Right atrium auricular region (tissue), 2 donors: ENCODE results near the gene NAB2. TPM values are rescaled to one million over a fixed set of nuclear protein-coding genes. Genes with fewer than 3 reads are reported as not detected.

Source experiments
- DNase-seq: peaks from one replicate; pipeline ENCODE4 v3.0.0-alpha.2; 2019; ENCODE audit warnings: low spot score
- H3K27ac ChIP-seq, 2 donors: fragments of 200-600 bp; sonication (generic); 1 replicate in 1 of 2; 2 replicates in 1 of 2; pipeline ENCODE4 v1.5.1; 2016 to 2019
- H3K27me3 ChIP-seq, 2 donors: fragments of 200-600 bp; sonication (generic); one replicate each; pipeline versions ENCODE4 v1.5.1 to v1.6.0; 2017 to 2019
- H3K36me3 ChIP-seq: fragments of 200-600 bp; sonication (generic); one replicate; pipeline ENCODE4 v1.5.1; 2016
- H3K4me1 ChIP-seq, 2 donors: fragments of 200-600 bp; sonication (generic); one replicate each; pipeline versions ENCODE4 v1.5.1 to v1.6.0; 2017 to 2019
- H3K4me3 ChIP-seq, 2 donors: fragments of 200-600 bp; sonication (generic); 1 replicate in 1 of 2; 2 replicates in 1 of 2; pipeline ENCODE4 v1.5.1; 2017 to 2019; ENCODE audit warnings: mild to moderate bottlenecking in 1 of 2, moderate library complexity in 1 of 2
- H3K9me3 ChIP-seq, 2 donors: fragments of 200-600 bp; sonication (generic); one replicate each; pipeline ENCODE4 v1.5.1; 2019
- CTCF ChIP-seq, 2 donors: fragments of 200-600 bp; sonication (generic); IDR thresholded peaks; one replicate each; pipeline ENCODE4 v1.5.1; 2019; ENCODE audit warnings: antibody characterized with exemption in 2 of 2
- total RNA-seq, 2 donors: library from RNA; depleted of rRNA; stranded (reverse); fragments of >200 nt; gene quantifications; one replicate each; pipeline ENCODE4 v1.1.0, GENCODE V29; 2016

Gene NAB2
- total RNA-seq, 2 donors from 2014 or later = 9.0 to 21.1 TPM

GRCh38 chr12:57142121-57142520, 53.2 kb downstream of the NAB2 start:
- Histone ChIP-seq H3K27me3 (no peaks in the 10 kb centered on the region), H3K4me1 (peaks cover 0 to 75% of the 10 kb centered on the region in 2 donors), H3K27ac (peak overlapping the region; percentile 32 to 52), H3K36me3 (peaks cover 75% of the 10 kb centered on the region), H3K9me3 (no peaks in the 10 kb centered on the region), H3K4me3 (no peak overlapping the region)
- no peak for TF ChIP-seq CTCF (IDR thresholded peaks at IDR 0.05)
- no peak for DNase-seq

- no peaks in the 10 kb centered on the region for H3K9me3 ChIP-seq
- peak overlapping the region; percentile 48 to 52 for H3K27ac ChIP-seq
- peaks cover 81% of the 10 kb centered on the region for H3K36me3 ChIP-seq
- no peak for DNase-seq
- no peaks in the 10 kb centered on the region for H3K27me3 ChIP-seq
- TF ChIP-seq CTCF (IDR thresholded peaks at IDR 0.05) = no peak
- no peak overlapping the region for H3K4me3 ChIP-seq
- H3K4me1 ChIP-seq = peaks cover 0 to 75% of the 10 kb centered on the region in 2 donors
Measured at GRCh38 chr12:57142727-57143126, 53.8 kb downstream of the NAB2 start.

GRCh38 chr12:57143454-57143853, 54.5 kb downstream of the NAB2 start:
- DNase-seq = no peak
- Histone ChIP-seq H3K4me3 (no peak overlapping the region), H3K27ac (peak overlapping the region in 1 of 2 donors; percentile 48), H3K27me3 (no peaks in the 10 kb centered on the region), H3K36me3 (peaks cover 83% of the 10 kb centered on the region), H3K4me1 (peaks cover 0 to 75% of the 10 kb centered on the region in 2 donors), H3K9me3 (no peaks in the 10 kb centered on the region)
- no peak for TF ChIP-seq CTCF (IDR thresholded peaks at IDR 0.05)

Other genes starting within 250 kb of the NAB2 start
- gene SDR9C7, start 154.7 kb upstream of the NAB2 start, total RNA-seq = under 1 TPM in 1 of 2 donors, not detected in 1; 0.28 TPM
- gene RDH16, start 131.5 kb upstream of the NAB2 start, total RNA-seq = under 1 TPM in 1 of 2 donors, not detected in 1; 0.16 TPM
- 1 to 10 TPM; 3.0 to 5.9 TPM for gene ZBTB39, start 82.6 kb upstream of the NAB2 start, total RNA-seq
- gene TAC3, start 72.6 kb upstream of the NAB2 start, total RNA-seq = not detected
- under 1 TPM in 1 of 2 donors, not detected in 1; 0.08 TPM for gene MYO1A, start 39.0 kb upstream of the NAB2 start, total RNA-seq
- gene NEMP1, start 10.3 kb upstream of the NAB2 start, total RNA-seq = 1 to 10 TPM; 1.9 to 2.2 TPM
- gene STAT6, start 22.2 kb downstream of the NAB2 start, total RNA-seq = 10 to 100 TPM; 34.3 to 64.3 TPM
- gene LRP1, start 39.4 kb downstream of the NAB2 start, total RNA-seq = 100 to 1,000 TPM in 1 of 2 donors, 10 to 100 TPM in 1; 89.4 to 211 TPM
- gene LRP1-AS, start 58.5 kb downstream of the NAB2 start, total RNA-seq = not detected
- gene NXPH4, start 127.7 kb downstream of the NAB2 start, total RNA-seq = 1 to 10 TPM in 1 of 2 donors, under 1 TPM in 1; 0.28 to 1.1 TPM
- 10 to 100 TPM; 16.6 to 33.0 TPM for gene SHMT2, start 140.6 kb downstream of the NAB2 start, total RNA-seq
- gene STAC3, start 162.1 kb downstream of the NAB2 start, total RNA-seq = under 1 TPM; 0.48 to 0.59 TPM